ENCODE measurements around the gene FGD4.

FGD4 gene

GRCh38 chr12:32457251-32458025 is 58.1 kb downstream of the FGD4 start:
- no peak for DNase-seq (ENCODE audit: low spot score)

- DNase-seq (ENCODE audit: low spot score) = no peak
These were observed 61.3 kb downstream of the FGD4 start for GRCh38 chr12:32460638-32461037.

- DNase-seq (ENCODE audit: low spot score) = no peak
These were observed 63.5 kb downstream of the FGD4 start for GRCh38 chr12:32462908-32463307.

GRCh38 chr12:32466187-32466586 is 66.8 kb downstream of the FGD4 start:
- DNase-seq (ENCODE audit: low spot score) = no peak

GRCh38 chr12:32466986-32467711 is 67.8 kb downstream of the FGD4 start:
- DNase-seq (ENCODE audit: low spot score) = no peak

- DNase-seq (ENCODE audit: low spot score) = no peak
These were observed 68.9 kb downstream of the FGD4 start for GRCh38 chr12:32467959-32468863.

GRCh38 chr12:32470936-32471470 is 71.6 kb downstream of the FGD4 start:
- no peak for DNase-seq (ENCODE audit: low spot score)

- DNase-seq (ENCODE audit: low spot score) = no peak
These were observed 72.2 kb downstream of the FGD4 start for GRCh38 chr12:32471591-32472001.

- DNase-seq (ENCODE audit: low spot score) = no peak
These were observed 76.4 kb downstream of the FGD4 start for GRCh38 chr12:32475724-32476123.

GRCh38 chr12:32476446-32476845 is 77.1 kb downstream of the FGD4 start:
- no peak for DNase-seq (ENCODE audit: low spot score)

GRCh38 chr12:32477714-32478113 is 78.4 kb downstream of the FGD4 start:
- no peak for DNase-seq (ENCODE audit: low spot score)

- DNase-seq (ENCODE audit: low spot score) = no peak
These were observed 78.8 kb downstream of the FGD4 start for GRCh38 chr12:32478166-32478565.

- no peak for DNase-seq (ENCODE audit: low spot score)
These were observed 79.7 kb downstream of the FGD4 start for GRCh38 chr12:32478858-32479725.

- DNase-seq (ENCODE audit: low spot score) = no peak
These were observed 82.9 kb downstream of the FGD4 start for GRCh38 chr12:32482226-32482625.

GRCh38 chr12:32483499-32483898 is 84.1 kb downstream of the FGD4 start:
- no peak for DNase-seq (ENCODE audit: low spot score)

GRCh38 chr12:32483993-32484392 is 84.6 kb downstream of the FGD4 start:
- DNase-seq (ENCODE audit: low spot score) = no peak

GRCh38 chr12:32486158-32486557 is 86.8 kb downstream of the FGD4 start:
- no peak for DNase-seq (ENCODE audit: low spot score)

GRCh38 chr12:32488132-32488531 is 88.8 kb downstream of the FGD4 start:
- no peak for DNase-seq (ENCODE audit: low spot score)

- DNase-seq (ENCODE audit: low spot score) = no peak
These were observed 89.7 kb downstream of the FGD4 start for GRCh38 chr12:32489070-32489469.

GRCh38 chr12:32490801-32491200 is 91.4 kb downstream of the FGD4 start:
- no peak for DNase-seq (ENCODE audit: low spot score)

- no peak for DNase-seq (ENCODE audit: low spot score)
These were observed 93.9 kb downstream of the FGD4 start for GRCh38 chr12:32493282-32493681.
